Activated T-cell treated with anti-CD3 and anti-CD28 coated beads for 4 hours (primary cell): ENCODE data around the gene ASTN1.

Experiments used
- DNase-seq: peaks from one replicate; pipeline ENCODE4 v3.0.0-alpha.2; 2020

The ASTN1 gene

GRCh38 chr1:177162243-177162642 is 2.3 kb downstream of the ASTN1 start:
- DNase-seq, result no peak

DNA sequence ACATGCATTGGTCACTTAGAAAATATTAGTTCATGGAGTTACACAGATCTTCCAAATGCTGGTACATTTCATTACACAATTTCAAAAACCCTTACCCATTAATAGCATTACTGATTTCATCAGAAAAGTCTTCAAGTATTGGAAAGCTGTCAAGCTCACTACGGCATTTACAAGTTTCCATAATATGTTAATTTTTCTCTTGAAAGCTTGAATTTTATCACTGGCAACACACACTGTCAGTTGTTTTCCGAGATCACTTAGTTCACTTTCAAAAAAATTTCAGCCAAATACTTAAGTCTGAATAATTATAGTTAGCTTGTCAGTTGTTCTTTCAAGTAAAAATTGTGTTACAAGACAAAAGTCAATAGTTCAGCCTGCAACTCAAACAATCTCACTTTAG is 18.0 kb downstream of the ASTN1 start:
- no peak for DNase-seq

GRCh38 chr1:177145106-177146070 is 19.1 kb downstream of the ASTN1 start:
- DNase-seq, result no peak

DNA sequence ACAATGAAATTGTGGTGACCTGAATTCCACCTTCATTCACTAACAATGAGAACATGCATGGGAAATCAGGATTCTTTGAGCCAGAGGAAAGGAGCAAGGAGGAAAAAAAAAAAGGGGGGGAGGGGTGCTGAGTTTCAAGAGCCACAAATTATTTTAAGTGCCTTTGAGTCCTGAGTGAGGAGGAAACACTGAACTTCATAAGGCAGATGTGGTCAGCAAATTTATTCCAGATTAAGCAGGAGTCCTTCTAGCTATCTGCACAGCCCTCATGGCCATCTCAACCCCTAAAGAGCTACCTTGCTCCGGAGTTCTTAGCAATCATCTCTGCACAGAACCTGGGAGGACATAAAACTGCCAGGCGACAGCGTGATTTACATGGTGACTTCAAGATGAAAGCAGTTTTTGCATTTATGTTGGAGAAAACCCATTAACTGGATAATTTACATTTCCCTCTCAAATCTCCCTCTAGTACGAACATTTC is 21.7 kb downstream of the ASTN1 start:
- DNase-seq, result no peak

- no peak for DNase-seq
Measured at GRCh38 chr1:177142010-177142409, 22.5 kb downstream of the ASTN1 start.

GRCh38 chr1:177138347-177138746 is 26.2 kb downstream of the ASTN1 start:
- no peak for DNase-seq

DNA sequence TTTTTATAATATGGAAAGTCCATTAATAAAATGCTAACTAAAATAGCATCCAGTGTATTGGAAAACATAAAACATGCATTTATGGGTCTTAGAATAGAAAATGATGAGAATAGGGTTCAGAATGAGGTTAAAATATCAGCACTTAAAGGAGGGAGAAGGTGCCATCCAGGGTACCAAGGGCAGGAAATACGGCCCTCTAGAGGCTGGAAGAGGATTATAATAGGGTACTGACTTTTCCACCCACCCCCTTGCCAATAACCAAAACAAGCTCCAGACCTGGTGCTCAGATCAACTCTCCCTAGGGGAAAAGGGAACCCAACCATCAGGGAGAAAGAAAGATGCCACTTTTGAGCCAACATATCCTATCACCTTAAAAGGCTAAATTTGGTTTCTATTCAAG is 26.7 kb downstream of the ASTN1 start:
- DNase-seq, result no peak

- DNase-seq, result no peak
Measured at GRCh38 chr1:177135250-177135649, 29.3 kb downstream of the ASTN1 start.

- DNase-seq, result no peak
Measured at GRCh38 chr1:177133977-177134538, 30.5 kb downstream of the ASTN1 start.

GRCh38 chr1:177132141-177132540 is 32.4 kb downstream of the ASTN1 start:
- DNase-seq, result no peak

DNA sequence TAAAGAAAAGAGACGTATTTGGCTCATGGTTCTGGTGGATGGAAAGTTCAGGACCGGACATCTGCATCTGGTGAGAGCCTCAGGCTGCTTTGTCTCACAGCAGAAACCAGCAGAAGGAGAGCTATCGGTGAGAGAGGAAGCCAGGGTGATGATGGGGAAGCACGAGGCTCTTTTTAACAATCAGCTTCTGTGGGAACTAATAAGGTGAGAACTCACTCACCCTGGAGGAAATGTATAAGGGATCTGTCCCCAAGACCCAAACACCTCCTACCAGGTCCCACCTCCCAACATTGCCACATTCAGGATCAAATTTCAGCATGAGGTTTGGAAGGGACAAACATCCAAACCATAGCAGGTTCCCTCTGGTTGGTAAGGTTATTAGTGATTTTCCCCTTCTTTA is 32.8 kb downstream of the ASTN1 start:
- no peak for DNase-seq

- DNase-seq, result no peak
Measured at GRCh38 chr1:177130451-177130945, 34.0 kb downstream of the ASTN1 start.

GRCh38 chr1:177128665-177129281 is 35.7 kb downstream of the ASTN1 start:
- DNase-seq, result no peak

GRCh38 chr1:177126267-177126666 is 38.2 kb downstream of the ASTN1 start:
- DNase-seq, result no peak

- no peak for DNase-seq
Measured at GRCh38 chr1:177124577-177125278, 39.8 kb downstream of the ASTN1 start.

DNA sequence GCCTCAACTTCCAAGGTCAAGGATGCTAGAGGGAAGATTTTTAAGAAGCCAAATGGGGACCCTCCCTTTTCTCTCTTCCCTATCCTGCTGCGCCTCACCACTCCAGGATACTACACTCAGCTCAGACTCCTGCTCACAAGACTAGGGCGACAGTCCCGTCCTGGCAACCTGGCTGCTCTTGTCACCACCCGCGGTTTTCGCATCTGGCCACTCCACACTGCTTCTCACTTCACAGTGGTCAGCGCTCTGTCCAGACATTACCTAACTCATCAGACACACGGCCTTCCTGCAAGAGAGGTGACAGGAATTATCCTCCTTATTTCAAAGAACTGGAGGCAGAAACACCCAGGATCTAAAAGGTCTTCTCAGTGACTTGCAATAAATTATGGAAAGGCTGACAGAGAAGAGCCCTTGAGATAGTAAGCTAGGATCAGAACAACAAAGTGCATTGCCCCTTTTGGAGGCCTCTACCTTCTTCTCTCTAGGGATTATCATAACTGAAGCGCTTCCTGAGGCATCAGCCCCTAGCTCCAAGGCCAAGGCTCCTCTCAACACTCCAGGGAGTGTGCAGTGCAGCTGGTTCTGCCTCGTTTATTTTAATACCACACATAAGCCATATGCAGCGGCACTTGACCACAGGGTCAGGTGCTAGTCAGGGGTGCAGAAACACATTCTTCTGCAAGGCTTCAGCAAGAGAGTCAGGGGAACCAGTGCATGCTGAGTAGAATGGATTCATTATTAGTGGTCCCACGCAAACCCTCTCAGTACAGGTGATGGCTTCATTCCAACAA is 41.9 kb downstream of the ASTN1 start:
- no peak for DNase-seq

DNA sequence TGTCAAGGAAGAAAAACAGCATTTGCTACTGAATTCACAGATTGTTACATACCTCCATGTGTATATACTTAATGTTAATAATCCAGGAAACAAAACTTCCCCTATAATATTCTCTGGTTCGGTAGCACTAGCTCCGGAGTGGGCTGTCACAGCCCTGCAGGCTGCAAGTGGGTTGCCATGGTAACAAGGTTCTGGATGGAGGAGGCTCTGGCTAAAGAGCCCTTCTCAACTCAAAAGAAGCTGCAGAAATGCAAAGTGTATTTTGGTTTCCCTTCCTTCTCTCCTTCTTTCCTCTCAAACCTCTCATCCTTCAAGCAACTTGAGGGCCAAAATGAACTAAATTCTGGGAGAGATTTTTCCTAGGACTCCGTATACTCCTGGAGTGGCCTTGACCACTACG is 45.2 kb downstream of the ASTN1 start:
- DNase-seq, result no peak

- no peak for DNase-seq
Measured at GRCh38 chr1:177118901-177119300, 45.6 kb downstream of the ASTN1 start.

DNA sequence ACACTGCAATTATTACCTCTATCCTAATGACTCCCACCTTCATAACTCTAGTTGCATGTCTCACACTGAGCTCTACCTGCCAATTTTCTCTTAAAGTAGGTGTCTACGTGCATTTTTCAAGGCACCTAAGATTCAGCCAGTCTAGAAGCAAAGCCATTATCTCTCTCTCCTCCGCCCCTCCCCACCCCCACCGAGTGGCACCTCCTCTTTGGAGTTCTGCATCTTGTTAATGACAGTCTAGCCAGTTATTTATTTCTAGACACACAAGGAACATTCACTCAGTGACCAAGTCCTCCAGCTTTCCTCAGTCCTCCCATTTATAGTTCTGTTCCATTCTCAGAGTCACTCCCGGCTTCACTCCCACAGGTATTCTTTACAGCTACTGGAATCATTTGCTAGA is 47.6 kb downstream of the ASTN1 start:
- no peak for DNase-seq

DNA sequence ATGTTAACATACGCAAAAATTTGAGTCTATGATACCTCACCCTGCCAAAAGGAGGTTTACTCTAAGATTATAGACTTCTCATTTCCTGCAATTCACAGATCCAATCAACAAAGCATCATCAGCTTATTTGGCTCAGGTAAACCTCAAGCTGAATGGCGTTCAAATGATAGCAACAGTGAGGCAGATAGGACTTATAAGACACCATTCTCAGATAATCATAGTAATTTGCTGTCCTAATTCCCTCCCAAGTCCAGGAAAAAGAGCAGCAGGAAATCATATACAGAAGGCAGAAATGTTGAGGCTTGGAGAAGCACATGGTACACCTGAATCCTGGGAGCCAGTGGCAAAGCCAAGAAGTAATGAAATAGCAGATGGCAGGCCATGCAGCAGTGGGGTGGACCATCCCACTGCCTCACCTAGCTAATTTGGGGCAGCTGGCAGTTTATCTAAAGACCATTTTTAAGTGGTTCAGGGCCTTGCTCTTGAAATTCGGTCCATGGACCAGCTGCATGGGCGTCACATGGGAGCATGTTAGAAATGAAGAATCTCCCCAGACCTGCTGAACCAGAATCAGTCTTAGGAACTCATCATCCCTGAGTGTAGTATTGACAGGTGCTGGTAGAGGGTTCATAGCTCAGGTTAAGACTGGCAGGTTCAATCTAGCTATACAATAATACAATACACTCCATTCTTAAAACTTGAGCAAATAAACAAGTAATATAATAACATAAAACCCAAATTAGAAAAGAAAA is 57.7 kb downstream of the ASTN1 start:
- DNase-seq, result no peak

DNA sequence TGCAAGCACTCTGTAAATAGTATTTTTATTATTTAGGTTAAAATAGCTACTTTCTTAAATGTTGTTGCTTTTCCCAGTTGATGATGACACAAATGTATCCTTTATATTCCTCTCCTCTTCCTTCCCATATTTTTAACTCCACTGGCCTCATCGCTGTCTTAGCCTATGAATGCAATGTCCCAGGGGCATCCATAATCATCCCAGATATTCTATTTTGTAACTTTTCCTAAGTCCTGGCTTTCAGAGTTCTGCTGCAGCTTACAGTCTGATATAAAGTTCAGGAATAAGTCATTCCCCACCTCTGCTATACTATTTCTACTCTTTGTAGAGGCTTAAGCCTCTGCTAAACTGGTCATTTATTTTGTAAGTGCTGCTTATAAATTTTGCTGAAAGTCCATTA is 58.3 kb downstream of the ASTN1 start:
- DNase-seq, result no peak
